WTC11 (cell line): ENCODE data around the gene SGO2. TPM values are rescaled to one million over a fixed set of nuclear protein-coding genes. Genes with fewer than 3 reads are reported as not detected.

Experiments used
- ATAC-seq: fragments of 200-7000 bp; cut with Tn5 transposase; 2 replicates; pipeline ENCODE4 v1.10.0; 2021; ENCODE audit warnings: mild to moderate bottlenecking, moderate library complexity
- CTCF ChIA-PET: fragments of 300-600 bp; sonication (Branson Sonifier 250); formaldehyde crosslinking; loops from one replicate; lab custom pipeline; 2021; ENCODE audit warnings: antibody characterized with exemption; lab: Charles Lee
- POLR2A ChIA-PET: fragments of 350-600 bp; sonication (Branson Sonifier 250); formaldehyde crosslinking; loops from one replicate; lab custom pipeline; 2021; ENCODE audit warnings: antibody characterized with exemption; lab: Charles Lee
- DNase-seq: peaks from one replicate; pipeline ENCODE4 v3.0.0; 2021; ENCODE audit warnings: low spot score
- H3K27ac Mint-ChIP-seq: 2 replicates; pipeline ENCODE4 v1.8.0; 2021; ENCODE audit warnings: mixed read lengths
- H3K27me3 Mint-ChIP-seq: 2 replicates; pipeline ENCODE4 v1.8.0; 2021; ENCODE audit warnings: low read depth, mild to moderate bottlenecking, moderate library complexity, mixed read lengths
- H3K36me3 Mint-ChIP-seq: 2 replicates; pipeline ENCODE4 v1.8.0; 2021; ENCODE audit warnings: mixed read lengths
- H3K4me1 Mint-ChIP-seq: 2 replicates; pipeline ENCODE4 v1.8.0; 2022; ENCODE audit warnings: mixed read lengths
- H3K4me3 Mint-ChIP-seq: 2 replicates; pipeline ENCODE4 v1.8.0; 2021; ENCODE audit warnings: mild to moderate bottlenecking, moderate library complexity, mixed read lengths
- H3K9me3 Mint-ChIP-seq: 2 replicates; pipeline ENCODE4 v1.8.0; 2021; ENCODE audit warnings: mixed read lengths
- AR ChIP-seq: fragments of 250-450 bp; sonication (Bioruptor Pico); IDR thresholded peaks from 2 replicates; pipeline ENCODE4 v1.9.0; 2021; ENCODE audit warnings: mild to moderate bottlenecking
- ARID4B ChIP-seq: sonication (generic); formaldehyde crosslinking; IDR thresholded peaks from 2 replicates; pipeline ENCODE4 v1.8.0; 2023; ENCODE audit warnings: missing genetic modification reagents, mild to moderate bottlenecking, borderline replicate concordance
- CBFB ChIP-seq: sonication (generic); formaldehyde crosslinking; IDR thresholded peaks from 2 replicates; pipeline ENCODE4 v1.8.1; 2022; ENCODE audit warnings: mild to moderate bottlenecking, low read depth, missing genetic modification reagents
- CTCF ChIP-seq: fragments of 200-600 bp; IDR thresholded peaks from 2 replicates; pipeline ENCODE4 v1.8.0; 2022; ENCODE audit warnings: antibody characterized with exemption
- E2F5 ChIP-seq: sonication (generic); formaldehyde crosslinking; IDR thresholded peaks from 2 replicates; pipeline ENCODE4 v1.8.1; 2022; ENCODE audit warnings: mild to moderate bottlenecking, moderate library complexity, missing genetic modification reagents
- GRHL2 ChIP-seq: fragments of 250-450 bp; sonication (Bioruptor Pico); IDR thresholded peaks from 2 replicates; pipeline ENCODE4 v1.8.0; 2022; ENCODE audit warnings: mild to moderate bottlenecking, moderate library complexity; ENCODE audit not compliant: insufficient replicate concordance, severe bottlenecking
- HMGXB4 ChIP-seq: sonication (generic); formaldehyde crosslinking; IDR thresholded peaks from 2 replicates; pipeline ENCODE4 v1.8.1; 2023; ENCODE audit warnings: mild to moderate bottlenecking, moderate library complexity, missing genetic modification reagents
- NFYB ChIP-seq: sonication (generic); formaldehyde crosslinking; conservative IDR thresholded peaks from 2 replicates; pipeline ENCODE4 v1.8.0; 2022; ENCODE audit warnings: low read depth, missing genetic modification reagents
- NR2C2 ChIP-seq: sonication (generic); formaldehyde crosslinking; IDR thresholded peaks from 2 replicates; pipeline ENCODE4 v1.8.0; 2022; ENCODE audit warnings: mild to moderate bottlenecking, missing genetic modification reagents
- NR3C1 ChIP-seq: sonication (generic); formaldehyde crosslinking; conservative IDR thresholded peaks from 2 replicates; pipeline ENCODE4 v1.8.1; 2023; ENCODE audit warnings: low read depth, mild to moderate bottlenecking, missing genetic modification reagents
- OVOL2 ChIP-seq: fragments of 250-450 bp; sonication (Bioruptor Pico); IDR thresholded peaks from 2 replicates; pipeline ENCODE4 v1.9.0; 2021; ENCODE audit warnings: mild to moderate bottlenecking, borderline replicate concordance
- TEAD1 ChIP-seq: sonication (generic); formaldehyde crosslinking; IDR thresholded peaks from 2 replicates; pipeline ENCODE4 v1.8.0; 2022; ENCODE audit warnings: mild to moderate bottlenecking, missing genetic modification reagents
- TEAD4 ChIP-seq: sonication (generic); formaldehyde crosslinking; IDR thresholded peaks from 2 replicates; pipeline ENCODE4 v1.8.0; 2022; ENCODE audit warnings: mild to moderate bottlenecking, missing genetic modification reagents
- USF1 ChIP-seq: sonication (generic); formaldehyde crosslinking; IDR thresholded peaks from 2 replicates; pipeline ENCODE4 v1.8.0; 2022; ENCODE audit warnings: mild to moderate bottlenecking, missing genetic modification reagents
- ZNF219 ChIP-seq: sonication (generic); formaldehyde crosslinking; IDR thresholded peaks from 2 replicates; pipeline ENCODE4 v1.8.0; 2023; ENCODE audit warnings: missing genetic modification reagents, mild to moderate bottlenecking, borderline replicate concordance
- ZNF425 ChIP-seq: fragments of 250-450 bp; sonication (Bioruptor Pico); conservative IDR thresholded peaks from 2 replicates; pipeline ENCODE4 v1.9.0; 2021; ENCODE audit warnings: mild to moderate bottlenecking
- ZNF512 ChIP-seq: sonication (generic); formaldehyde crosslinking; IDR thresholded peaks from 2 replicates; pipeline ENCODE4 v1.8.1; 2022; ENCODE audit warnings: missing genetic modification reagents, borderline replicate concordance
- total RNA-seq: library from RNA; stranded (reverse); gene quantifications from 3 replicates; pipeline ENCODE4 v1.2.3, GENCODE V29; 2021

The SGO2 gene
- total RNA-seq, 1 experiment from 2014 or later: 34.1 TPM

- TF ChIP-seq ARID4B (no peak), NR2C2 (CRISPR knock-in tag) (no peak), ZNF512 (no peak)
- TF ChIP-seq, all 79 proteins: peak for 0
Observed at GRCh38 chr2:200492656-200493055, 33.4 kb upstream of the SGO2 start (continued).

- ChIA-PET CTCF (interaction anchor here (1.0 to 2.7 kb wide), 3 partner anchors 9 to 16 kb away, joined by 3 to 40 read pairs (median 6); partner anchors contain the start of gene KCTD18), POLR2A (interaction anchor here (1.7 kb wide), 1 partner anchor 10 kb away, joined by 5 read pairs; no protein-coding TSS in a partner anchor)
- Mint-ChIP-seq H3K27me3 (no peaks in the 10 kb centered on the region), H3K9me3 (peaks cover 13% of the 10 kb centered on the region), H3K4me3 (no peak overlapping the region), H3K27ac (no peak overlapping the region), H3K4me1 (no peaks in the 10 kb centered on the region), H3K36me3 (peaks cover 19% of the 10 kb centered on the region)
- ATAC-seq (no peak), DNase-seq (no peak)
- no peak for TF ChIP-seq NFYB (CRISPR knock-in tag)
- TF ChIP-seq CTCF: no peak
- no peak for TF ChIP-seq AR (CRISPR knock-in tag)
- no peak for TF ChIP-seq HMGXB4 (CRISPR knock-in tag)
- no peak for TF ChIP-seq USF1 (CRISPR knock-in tag)
- TF ChIP-seq ZNF219: no peak
- TF ChIP-seq OVOL2 (CRISPR knock-in tag): no peak
- no peak for TF ChIP-seq CBFB
- TF ChIP-seq ZNF425: no peak
- TF ChIP-seq NR3C1: no peak
- no peak for TF ChIP-seq TEAD1 (CRISPR knock-in tag)
- no peak for TF ChIP-seq GRHL2
- TF ChIP-seq TEAD4 (CRISPR knock-in tag): no peak
- no peak for TF ChIP-seq E2F5 (CRISPR knock-in tag)
- no peak for TF ChIP-seq ZNF512
Observed at GRCh38 chr2:200494048-200494447, 32.0 kb upstream of the SGO2 start.
